SK-N-SH (cell line): ENCODE measurements around the gene TAC4. TPM values are rescaled to one million over a fixed set of nuclear protein-coding genes. Genes with fewer than 3 reads are reported as not detected.

Experiments used
- CTCF ChIA-PET: fragments of 300-600, 350-600 bp; formaldehyde crosslinking; extraction: SDS; loops from one replicate; lab custom pipeline; 2021; lab: Yijun Ruan, JAX
- POLR2A ChIA-PET: fragments of 350-600 bp; sonication (Branson Sonifier 250); formaldehyde crosslinking; extraction: SDS; loops from one replicate; lab custom pipeline; 2020; ENCODE audit warnings: antibody characterized with exemption, inconsistent platforms; lab: Yijun Ruan, JAX
- DNase-seq: peaks from one replicate; pipeline ENCODE4 v3.0.0; 2012
- H2AFZ ChIP-seq: fragments of 200-600 bp; sonication (generic); 2 replicates; pipeline ENCODE4 v1.8.1; 2016; ENCODE audit warnings: antibody characterized with exemption, mild to moderate bottlenecking, low read depth
- H3F3A ChIP-seq: fragments of 200-600 bp; sonication (generic); replicated peaks from 2 replicates; pipeline ENCODE3; 2016; ENCODE audit warnings: antibody characterized with exemption, mild to moderate bottlenecking; ENCODE audit not compliant: insufficient read depth
- H3K27ac ChIP-seq, 2 experiments: fragments of 200-500 bp in 1 of 2; fragments of 200-600 bp in 1 of 2; sonication (Bioruptor generic) in 1 of 2; sonication (generic), shearing (Covaris generic) in 1 of 2; 2 replicates each; pipeline versions ENCODE4 v1.5.1 to v1.6.1; 2014 to 2016; ENCODE audit warnings: low read depth in 2 of 2, inconsistent platforms in 1 of 2, low read length in 1 of 2, mild to moderate bottlenecking in 1 of 2, mixed read lengths in 1 of 2
- H3K27me3 ChIP-seq: fragments of 200-600 bp; sonication (generic), shearing (Covaris generic); 2 replicates; pipeline ENCODE4 v1.6.1; 2016; ENCODE audit warnings: mixed run types; ENCODE audit not compliant: insufficient read depth
- H3K36me3 ChIP-seq, 2 experiments: fragments of 200-500 bp in 1 of 2; fragments of 200-600 bp in 1 of 2; sonication (Bioruptor generic) in 1 of 2; sonication (generic) in 1 of 2; replicated peaks in 1 of 2; 2 replicates each; pipeline versions ENCODE3 to v1.5.1; 2014 to 2016; ENCODE audit warnings: low read length in 1 of 2, mild to moderate bottlenecking in 1 of 2; ENCODE audit not compliant: insufficient read depth in 2 of 2, control insufficient read depth in 1 of 2
- H3K4me1 ChIP-seq, 2 experiments: fragments of 200-500 bp in 1 of 2; fragments of 200-600 bp in 1 of 2; sonication (Bioruptor generic) in 1 of 2; sonication (generic), shearing (Covaris generic) in 1 of 2; 2 replicates each; pipeline versions ENCODE4 v1.5.1 to v1.6.1; 2014 to 2016; ENCODE audit warnings: low read depth in 1 of 2, low read length in 1 of 2, mixed run types in 1 of 2; ENCODE audit not compliant: insufficient read depth in 2 of 2, control insufficient read depth in 1 of 2
- H3K4me2 ChIP-seq: fragments of 200-600 bp; sonication (generic), shearing (Covaris generic); 2 replicates; pipeline ENCODE4 v1.6.1; 2017; ENCODE audit warnings: mixed run types
- H3K4me3 ChIP-seq, 2 experiments: fragments of 200-500 bp in 1 of 2; fragments of 200-600 bp in 1 of 2; sonication (Bioruptor generic) in 1 of 2; sonication (generic), shearing (Covaris generic) in 1 of 2; 2 replicates each; pipeline versions ENCODE4 v1.5.1 to v1.8.1; 2014 to 2016; ENCODE audit warnings: low read depth in 2 of 2, inconsistent platforms in 1 of 2, low read length in 1 of 2, mild to moderate bottlenecking in 1 of 2, mixed read lengths in 1 of 2, moderate library complexity in 1 of 2
- H3K79me2 ChIP-seq: fragments of 200-600 bp; sonication (generic); 2 replicates; pipeline ENCODE4 v1.8.1; 2017; ENCODE audit warnings: mild to moderate bottlenecking; ENCODE audit not compliant: insufficient read depth
- H3K9ac ChIP-seq: fragments of 200-600 bp; sonication (generic); 2 replicates; pipeline ENCODE4 v1.6.1; 2017; ENCODE audit warnings: mixed run types
- H3K9me2 ChIP-seq: fragments of 200-600 bp; sonication (generic); 2 replicates; pipeline ENCODE4 v1.6.1; 2017; ENCODE audit warnings: mixed run types
- H3K9me3 ChIP-seq: fragments of 200-600 bp; sonication (generic); 2 replicates; pipeline ENCODE4 v1.6.1; 2017; ENCODE audit warnings: mixed run types, mild to moderate bottlenecking, moderate library complexity
- H4K20me1 ChIP-seq: fragments of 200-600 bp; sonication (generic); 2 replicates; pipeline ENCODE4 v1.6.1; 2017; ENCODE audit warnings: mild to moderate bottlenecking, mixed run types; ENCODE audit not compliant: insufficient read depth
- CHD2 ChIP-seq: fragments of 150-350 bp; IDR thresholded peaks from 2 replicates; pipeline ENCODE4 v1.6.1; 2018; ENCODE audit warnings: low read length; ENCODE audit not compliant: partially characterized antibody
- ELF1 ChIP-seq: IDR thresholded peaks from 2 replicates; pipeline ENCODE4 v1.4.0; 2012
- EZH2phosphoT487 ChIP-seq: fragments of 200-600 bp; sonication (generic); IDR thresholded peaks from 2 replicates; pipeline ENCODE4 v1.6.1; 2017; ENCODE audit warnings: low read depth, mixed run types, mild to moderate bottlenecking, antibody characterized with exemption, moderate library complexity, borderline replicate concordance
- FOXJ3 ChIP-seq: sonication (generic); formaldehyde crosslinking; IDR thresholded peaks from 2 replicates; pipeline ENCODE4 v1.5.1; 2020; ENCODE audit warnings: mild to moderate bottlenecking, missing genetic modification reagents
- FOXM1 ChIP-seq: IDR thresholded peaks from 2 replicates; pipeline ENCODE4 v1.4.0; 2012; ENCODE audit warnings: low read depth, mild to moderate bottlenecking
- GABPA ChIP-seq: IDR thresholded peaks from 2 replicates; pipeline ENCODE4 v1.4.0; 2012; ENCODE audit warnings: low read depth, mild to moderate bottlenecking
- GATA2 ChIP-seq: sonication (generic); formaldehyde crosslinking; IDR thresholded peaks from 2 replicates; pipeline ENCODE4 v1.5.0; 2020; ENCODE audit warnings: mild to moderate bottlenecking, missing genetic modification reagents
- IRF3 ChIP-seq: fragments of 150-350 bp; IDR thresholded peaks from 2 replicates; pipeline ENCODE4 v1.6.1; 2016; ENCODE audit warnings: mild to moderate bottlenecking, low read depth, low read length
- JUND ChIP-seq: IDR thresholded peaks from 2 replicates; pipeline ENCODE4 v1.4.0; 2012
- MAX ChIP-seq: IDR thresholded peaks from 2 replicates; pipeline ENCODE4 v1.4.0; 2012; ENCODE audit warnings: low read depth
- MXI1 ChIP-seq: IDR thresholded peaks from 2 replicates; pipeline ENCODE4 v1.6.1; 2012; ENCODE audit warnings: mild to moderate bottlenecking, low read depth, low read length, improper control_type of control experiment
- NFIC ChIP-seq: IDR thresholded peaks from 2 replicates; pipeline ENCODE4 v1.4.0; 2012; ENCODE audit warnings: borderline replicate concordance
- NRF1 ChIP-seq: IDR thresholded peaks from 2 replicates; pipeline ENCODE4 v1.6.1; 2012; ENCODE audit warnings: low read depth, mild to moderate bottlenecking, low read length
- RAD21 ChIP-seq: IDR thresholded peaks from 2 replicates; pipeline ENCODE4 v1.6.1; 2012; ENCODE audit warnings: mild to moderate bottlenecking, low read length
- RCOR1 ChIP-seq: fragments of 150-350 bp; IDR thresholded peaks from 2 replicates; pipeline ENCODE4 v1.6.1; 2017; ENCODE audit warnings: antibody characterized with exemption, low read length
- RFX5 ChIP-seq: IDR thresholded peaks from 2 replicates; pipeline ENCODE4 v1.6.1; 2012; ENCODE audit warnings: mild to moderate bottlenecking, improper control_type of control experiment, low read length
- SIN3A ChIP-seq: IDR thresholded peaks from 2 replicates; pipeline ENCODE4 v1.6.1; 2012; ENCODE audit warnings: low read depth, mild to moderate bottlenecking, low read length, moderate library complexity, borderline replicate concordance
- SMC3 ChIP-seq: IDR thresholded peaks from 2 replicates; pipeline ENCODE4 v1.6.1; 2012; ENCODE audit warnings: low read depth, low read length, improper control_type of control experiment
- TAF1 ChIP-seq: IDR thresholded peaks from 2 replicates; pipeline ENCODE4 v1.6.1; 2012; ENCODE audit warnings: low read depth, mild to moderate bottlenecking, low read length, moderate library complexity, borderline replicate concordance
- TCF12 ChIP-seq: IDR thresholded peaks from 2 replicates; pipeline ENCODE4 v1.4.0; 2012
- TEAD4 ChIP-seq: IDR thresholded peaks from 2 replicates; pipeline ENCODE4 v1.4.0; 2012; ENCODE audit warnings: mild to moderate bottlenecking, borderline replicate concordance; ENCODE audit not compliant: insufficient read depth
- USF1 ChIP-seq: IDR thresholded peaks from 2 replicates; pipeline ENCODE4 v1.4.0; 2012; ENCODE audit warnings: low read depth, borderline replicate concordance
- YY1 ChIP-seq: IDR thresholded peaks from 2 replicates; pipeline ENCODE4 v1.4.0; 2012; ENCODE audit warnings: low read depth, mild to moderate bottlenecking
- ZBTB33 ChIP-seq: IDR thresholded peaks from 2 replicates; pipeline ENCODE4 v1.4.0; 2012; ENCODE audit warnings: low read depth, borderline replicate concordance
- WGBS: methylation state at CpG from one replicate; pipeline ENCODE4 v1.1.6; 2017; ENCODE audit warnings: low lambda C conversion rate; 5-methylcytosine and 5-hydroxymethylcytosine counted together
- polyA plus RNA-seq, 3 experiments: library from polyadenylated mRNA; depleted of rRNA; stranded (reverse); fragments of >200 nt; gene quantifications; 2 replicates each; pipeline ENCODE4 v1.2.3, GENCODE V29; 2012

TAC4 gene
- polyA plus RNA-seq, 1 of the 3 experiments (the other 2 are of a cell fraction): not detected

GRCh38 chr17:49834118-49834743 is 13.6 kb downstream of the TAC4 start:
- Histone ChIP-seq H3K79me2 (no peaks in the 10 kb centered on the region), H3K9ac (no peak overlapping the region), H3F3A (peaks cover 14% of the 10 kb centered on the region), H2AFZ (no peak overlapping the region), H3K9me3 (no peaks in the 10 kb centered on the region), H3K4me3 (no peak overlapping the region), H3K27me3 (no peaks in the 10 kb centered on the region), H3K9me2 (no peaks in the 10 kb centered on the region), H3K27ac (no peak overlapping the region), H3K36me3 (peaks cover 23 to 43% of the 10 kb centered on the region in 2 experiments), H3K4me1 (peaks cover 0 to 11% of the 10 kb centered on the region in 2 experiments; a peak in 1 of 4 replicates), H3K4me2 (no peak overlapping the region), H4K20me1 (no peaks in the 10 kb centered on the region)
- ChIA-PET CTCF (interaction anchor here (1.2 to 3.3 kb wide), 2 partner anchors 17 to 163 kb away, joined by 5 to 13 read pairs; no protein-coding TSS in a partner anchor), POLR2A (no interaction called here)
- WGBS: 97% methylated on average over 19 of the region's 19 CpGs
- no peak for TF ChIP-seq FOXJ3
- TF ChIP-seq FOXM1: no peak
- no peak for TF ChIP-seq SIN3A
- no peak for TF ChIP-seq GATA2 (CRISPR knock-in tag)
- TF ChIP-seq SMC3: no peak
- TF ChIP-seq NFIC: no peak
- no peak for TF ChIP-seq TEAD4
- no peak for DNase-seq

- Histone ChIP-seq H3K9me2 (no peaks in the 10 kb centered on the region), H3K4me3 (no peak overlapping the region), H4K20me1 (no peaks in the 10 kb centered on the region), H3K9ac (no peak overlapping the region), H3K9me3 (no peaks in the 10 kb centered on the region), H3F3A (peaks cover 14% of the 10 kb centered on the region), H3K27me3 (no peaks in the 10 kb centered on the region), H3K4me1 (peaks cover 0 to 16% of the 10 kb centered on the region in 2 experiments; a peak in 1 of 4 replicates), H3K4me2 (no peak overlapping the region), H2AFZ (no peak overlapping the region), H3K36me3 (peaks cover 29 to 53% of the 10 kb centered on the region in 2 experiments), H3K79me2 (no peaks in the 10 kb centered on the region), H3K27ac (no peak overlapping the region)
- ChIA-PET POLR2A (no interaction called here), CTCF (interaction anchor here (0.9 to 3.3 kb wide), 5 partner anchors 11 to 277 kb away, joined by 3 to 13 read pairs (median 5); no protein-coding TSS in a partner anchor)
- DNase-seq: no peak
- WGBS: 97% methylated on average over 7 of the region's 7 CpGs
- TF ChIP-seq RFX5 (no peak), USF1 (no peak), RCOR1 (no peak), GABPA (no peak), TCF12 (no peak), EZH2phosphoT487 (no peak), JUND (no peak), ZBTB33 (no peak), ELF1 (no peak), IRF3 (no peak), CHD2 (no peak), TAF1 (no peak), NRF1 (no peak), MXI1 (no peak), FOXM1 (no peak), YY1 (no peak), MAX (no peak), RAD21 (no peak)
Observed at GRCh38 chr17:49832840-49833599, 14.8 kb downstream of the TAC4 start.
